GM12874 (cell line): ENCODE results near the gene NINL.

ENCODE experiments used
- TF ChIP-seq, protein P1 (sequence below): IDR thresholded peaks from 2 replicates; pipeline ENCODE4 v1.5.1; 2011; ENCODE audit warnings: low read depth, mild to moderate bottlenecking, control low read depth, low read length, moderate library complexity; ENCODE audit not compliant: insufficient read depth

Gene NINL

DNA sequence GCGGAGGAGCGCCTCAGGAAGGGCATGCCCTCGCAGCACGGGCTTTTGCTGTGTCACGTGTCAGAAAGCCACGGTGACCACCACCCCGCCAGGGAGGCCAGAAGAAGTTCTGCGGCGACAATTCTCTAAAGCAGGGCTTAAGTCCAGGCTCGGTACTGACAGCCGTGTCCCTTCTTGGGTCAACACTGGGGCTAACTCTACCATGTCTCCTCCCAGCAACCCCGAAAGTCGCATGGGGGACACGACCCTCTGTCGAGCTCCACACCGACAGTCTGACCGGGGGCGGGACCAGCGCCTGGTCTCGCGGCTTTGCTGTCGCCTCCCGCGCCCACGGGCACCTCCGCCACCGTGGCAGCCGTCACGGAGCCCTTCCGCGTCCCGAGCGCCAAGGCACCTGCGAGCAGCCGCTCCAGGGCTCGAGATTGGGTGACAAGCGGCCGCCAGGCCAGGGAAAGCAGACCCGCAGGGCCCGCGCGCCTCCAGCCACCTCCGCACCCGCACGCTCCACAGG lies 37.9 kb upstream of the NINL start:
- TF ChIP-seq, protein P1, sequence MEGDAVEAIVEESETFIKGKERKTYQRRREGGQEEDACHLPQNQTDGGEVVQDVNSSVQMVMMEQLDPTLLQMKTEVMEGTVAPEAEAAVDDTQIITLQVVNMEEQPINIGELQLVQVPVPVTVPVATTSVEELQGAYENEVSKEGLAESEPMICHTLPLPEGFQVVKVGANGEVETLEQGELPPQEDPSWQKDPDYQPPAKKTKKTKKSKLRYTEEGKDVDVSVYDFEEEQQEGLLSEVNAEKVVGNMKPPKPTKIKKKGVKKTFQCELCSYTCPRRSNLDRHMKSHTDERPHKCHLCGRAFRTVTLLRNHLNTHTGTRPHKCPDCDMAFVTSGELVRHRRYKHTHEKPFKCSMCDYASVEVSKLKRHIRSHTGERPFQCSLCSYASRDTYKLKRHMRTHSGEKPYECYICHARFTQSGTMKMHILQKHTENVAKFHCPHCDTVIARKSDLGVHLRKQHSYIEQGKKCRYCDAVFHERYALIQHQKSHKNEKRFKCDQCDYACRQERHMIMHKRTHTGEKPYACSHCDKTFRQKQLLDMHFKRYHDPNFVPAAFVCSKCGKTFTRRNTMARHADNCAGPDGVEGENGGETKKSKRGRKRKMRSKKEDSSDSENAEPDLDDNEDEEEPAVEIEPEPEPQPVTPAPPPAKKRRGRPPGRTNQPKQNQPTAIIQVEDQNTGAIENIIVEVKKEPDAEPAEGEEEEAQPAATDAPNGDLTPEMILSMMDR: no peak

DNA sequence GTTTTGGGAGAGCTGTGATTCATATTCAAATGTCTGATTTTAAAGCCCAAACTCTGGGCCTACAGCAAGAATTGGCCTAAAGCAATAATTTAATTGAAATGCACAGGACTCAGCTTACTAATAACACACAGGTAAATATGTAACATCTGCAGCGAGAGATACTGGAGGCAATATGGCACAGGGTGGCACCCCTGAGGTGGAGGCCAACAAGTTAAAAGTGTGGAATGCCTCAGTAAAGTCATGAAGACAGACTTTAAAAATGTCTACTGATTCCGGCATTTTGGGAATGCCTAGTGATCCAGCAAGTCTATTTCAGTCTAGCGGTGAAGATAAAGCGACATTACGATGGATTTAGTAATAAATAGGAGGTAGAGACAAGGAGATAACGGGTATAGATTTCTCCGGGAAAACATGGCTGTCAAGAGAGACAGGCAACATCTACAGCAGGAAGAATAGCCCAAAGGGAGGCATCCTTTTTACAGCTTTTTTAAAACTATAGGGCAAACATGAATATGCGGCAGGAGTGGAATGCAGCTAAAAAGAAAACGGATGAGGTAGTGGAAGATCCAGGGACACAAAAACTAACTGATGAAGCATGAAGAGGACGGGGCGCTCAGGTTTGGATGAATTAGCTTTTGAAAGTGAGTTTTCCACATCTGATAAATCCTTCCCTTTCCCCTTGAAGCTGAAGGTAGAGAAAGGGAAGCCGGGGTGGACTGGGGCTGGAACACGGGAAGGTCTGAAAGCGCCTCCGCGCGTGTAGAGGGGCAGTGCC lies 37.3 kb upstream of the NINL start:
- TF ChIP-seq, protein P1: no peak

- TF ChIP-seq, protein P1: no peak
Measured at GRCh38 chr20:25622049-25622448, 36.7 kb upstream of the NINL start.

DNA sequence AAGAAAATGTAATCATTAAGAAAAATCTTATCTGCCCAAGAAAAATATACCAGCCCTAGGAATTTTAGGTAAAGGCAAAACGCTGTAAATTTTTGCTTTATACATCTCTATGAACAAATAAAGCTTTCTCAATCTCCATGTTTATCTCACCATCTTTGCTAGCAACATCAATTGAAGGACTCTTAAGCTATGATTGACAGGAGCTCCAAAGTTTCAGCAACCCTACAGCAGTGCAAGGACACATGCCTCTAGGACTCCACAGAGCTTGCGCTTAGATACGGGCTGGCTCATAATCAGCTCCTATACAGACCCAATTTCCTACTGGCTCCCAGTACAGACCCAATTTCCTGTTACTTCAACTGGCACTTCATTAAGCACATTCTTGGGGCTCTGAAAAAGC lies 34.2 kb upstream of the NINL start:
- TF ChIP-seq, protein P1: no peak

DNA sequence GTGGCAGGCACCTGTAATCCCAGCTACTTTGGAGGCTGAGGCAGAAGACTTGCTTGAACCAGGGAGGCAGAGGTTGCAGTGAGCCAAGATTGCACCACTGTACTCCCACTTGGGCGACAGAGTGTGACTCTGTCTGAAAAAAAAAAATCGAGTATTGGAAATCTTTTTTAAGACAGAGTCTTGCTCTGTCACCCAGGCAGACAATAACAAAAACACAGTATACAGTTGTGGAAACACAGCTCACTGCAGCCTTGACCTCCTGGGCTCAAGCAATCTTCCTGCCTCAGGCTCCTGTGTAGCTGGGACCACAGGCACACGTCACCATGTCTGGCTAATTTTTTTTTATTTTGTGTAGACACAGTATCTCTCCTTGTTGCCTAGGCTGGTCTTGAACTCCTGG lies 23.4 kb upstream of the NINL start:
- TF ChIP-seq, protein P1: no peak

GRCh38 chr20:25606094-25606695 lies 20.9 kb upstream of the NINL start:
- TF ChIP-seq, protein P1: no peak

- TF ChIP-seq, protein P1: no peak
Measured at GRCh38 chr20:25605148-25605547, 19.8 kb upstream of the NINL start.
